ENCODE data around the gene DNAH2.

The DNAH2 gene

DNA sequence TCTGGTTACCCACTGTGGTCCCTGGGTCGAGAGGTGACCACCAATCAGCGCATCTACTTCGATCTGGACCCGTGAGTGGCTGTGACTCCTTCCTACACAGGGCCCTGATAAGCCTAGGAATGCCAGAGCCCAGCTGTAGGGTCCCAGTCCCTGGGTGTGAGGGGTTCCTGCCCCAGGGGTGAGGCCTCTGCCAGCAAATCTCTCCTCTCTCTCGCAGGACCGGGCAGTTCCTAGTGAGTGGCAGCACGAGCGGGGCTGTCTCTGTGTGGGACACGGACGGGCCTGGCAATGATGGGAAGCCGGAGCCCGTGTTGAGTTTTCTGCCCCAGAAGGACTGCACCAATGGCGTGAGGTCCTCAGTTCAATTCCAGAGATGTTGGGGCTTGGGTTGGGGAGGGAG is 14.8 kb upstream of the DNAH2 start:
- DNase-seq, result no peak

DNA sequence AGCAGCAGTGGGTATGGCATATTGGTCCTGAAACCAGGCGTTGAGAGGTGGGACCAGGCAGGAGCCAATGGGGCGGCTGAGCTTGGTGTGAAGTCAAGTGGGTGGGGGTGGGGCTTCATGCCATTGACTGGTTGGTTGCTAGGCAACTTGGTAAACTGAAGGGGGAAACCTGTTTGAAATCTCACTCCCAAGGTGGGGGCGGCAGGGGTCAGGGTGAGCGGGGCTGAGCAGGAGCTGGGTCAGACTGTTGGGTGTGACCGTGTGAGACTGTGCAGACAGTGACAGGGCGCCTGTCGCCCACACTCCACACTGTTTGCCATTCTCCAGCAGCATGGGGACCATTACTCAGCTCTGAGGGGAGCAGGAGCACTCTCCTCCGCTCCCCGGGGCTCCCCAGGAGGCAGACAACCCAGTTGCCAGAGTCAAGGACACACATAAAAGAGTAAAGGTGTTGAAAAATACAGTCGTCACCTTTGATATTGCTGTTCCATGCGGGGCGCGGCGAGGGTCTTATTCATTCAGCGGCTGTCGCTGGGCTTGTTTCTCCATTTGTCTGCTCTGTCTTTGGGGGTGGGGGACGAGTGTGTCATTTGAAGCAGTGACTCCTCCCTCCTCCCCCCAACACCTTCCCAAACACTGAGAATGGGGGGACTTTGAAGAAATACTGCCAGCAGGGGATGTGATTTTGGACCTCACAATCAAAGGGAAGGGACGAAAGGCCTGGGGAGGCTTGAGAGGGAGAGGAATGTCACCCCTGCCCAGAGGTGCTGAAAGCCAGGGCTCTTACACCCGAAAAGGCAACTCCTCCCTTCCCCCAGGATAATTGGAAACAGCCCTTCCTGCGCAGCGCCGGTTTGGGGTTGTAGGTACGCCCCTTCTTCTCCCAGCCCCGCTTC is 13.7 kb upstream of the DNAH2 start:
- no peak for DNase-seq

DNA sequence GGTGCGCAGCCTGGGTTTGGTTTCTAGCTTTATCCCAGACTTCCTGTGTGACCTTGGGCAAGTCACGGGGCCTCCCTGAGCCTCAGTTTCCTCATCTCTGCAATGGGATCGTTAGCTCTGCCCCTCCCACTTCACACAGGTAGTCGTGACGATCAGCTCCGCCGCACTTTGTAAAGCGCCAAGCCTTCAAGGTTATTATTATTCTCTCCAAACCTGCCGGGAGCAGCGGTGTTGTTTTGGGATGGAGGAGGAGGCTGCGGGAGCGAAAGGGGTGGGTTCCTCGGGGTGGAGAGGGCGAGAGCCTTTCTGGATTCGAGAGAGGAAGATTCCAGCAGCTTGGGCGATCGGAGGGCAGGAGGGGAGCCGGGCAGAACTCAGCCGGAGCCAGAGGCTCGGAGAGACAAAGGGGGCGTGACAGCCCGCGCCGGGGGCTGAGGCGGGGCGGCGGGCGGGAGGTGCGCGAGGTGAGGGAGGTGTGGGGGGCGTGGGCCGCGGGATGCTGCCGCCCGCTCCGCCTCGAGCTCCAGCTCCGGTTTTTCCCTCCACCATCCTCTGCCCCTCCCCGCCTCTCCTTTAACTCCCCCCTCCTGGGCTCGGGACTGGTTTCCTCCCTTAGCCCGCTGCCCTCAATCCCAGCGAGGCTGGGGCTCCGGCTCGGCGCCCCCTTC is 12.8 kb upstream of the DNAH2 start, which contains the start of gene EFNB3:
Gene EFNB3 (plus strand): TSS at position 602 of the 668 bp plus-strand sequence. CDS start 397 bp downstream, outside the sequence.
- no peak for DNase-seq

DNA sequence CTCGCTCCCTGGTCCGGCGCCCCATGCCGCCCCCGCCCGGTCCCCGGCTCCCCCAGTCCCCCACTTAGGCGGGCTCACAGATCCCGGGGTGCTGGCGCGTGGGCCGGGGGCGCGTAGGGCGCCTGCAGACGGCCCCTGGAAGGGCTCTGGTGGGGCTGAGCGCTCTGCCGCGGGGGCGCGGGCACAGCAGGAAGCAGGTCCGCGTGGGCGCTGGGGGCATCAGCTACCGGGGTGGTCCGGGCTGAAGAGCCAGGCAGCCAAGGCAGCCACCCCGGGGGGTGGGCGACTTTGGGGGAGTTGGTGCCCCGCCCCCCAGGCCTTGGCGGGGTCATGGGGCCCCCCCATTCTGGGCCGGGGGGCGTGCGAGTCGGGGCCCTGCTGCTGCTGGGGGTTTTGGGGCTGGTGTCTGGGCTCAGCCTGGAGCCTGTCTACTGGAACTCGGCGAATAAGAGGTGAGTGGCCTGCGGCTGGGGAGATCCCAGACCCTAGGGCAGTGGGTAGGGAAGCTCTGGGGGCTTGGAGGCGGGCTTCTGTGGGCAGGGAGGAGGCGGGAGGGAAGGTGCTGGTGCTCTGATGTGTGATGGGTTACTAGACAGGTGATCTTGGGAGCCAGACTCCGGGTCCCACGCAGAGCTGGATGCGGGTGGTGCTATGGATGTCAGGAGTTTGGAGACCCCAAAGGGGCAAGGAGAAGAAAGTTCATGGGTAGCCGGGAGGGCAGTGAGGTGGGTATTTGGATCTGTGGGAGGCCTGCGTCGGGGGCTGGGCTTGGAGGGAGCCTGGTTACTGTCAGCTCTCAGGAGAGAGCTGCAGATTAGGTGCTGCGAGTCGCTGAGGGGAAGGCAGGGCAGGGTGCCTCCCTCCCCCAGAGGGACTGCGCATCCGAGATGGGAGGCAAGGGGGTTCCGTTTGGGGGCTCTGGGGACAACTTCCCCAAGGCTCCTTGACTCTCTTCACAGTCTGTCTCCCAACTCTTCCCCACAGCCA is 12.0 kb upstream of the DNAH2 start:
- DNase-seq, result no peak

DNA sequence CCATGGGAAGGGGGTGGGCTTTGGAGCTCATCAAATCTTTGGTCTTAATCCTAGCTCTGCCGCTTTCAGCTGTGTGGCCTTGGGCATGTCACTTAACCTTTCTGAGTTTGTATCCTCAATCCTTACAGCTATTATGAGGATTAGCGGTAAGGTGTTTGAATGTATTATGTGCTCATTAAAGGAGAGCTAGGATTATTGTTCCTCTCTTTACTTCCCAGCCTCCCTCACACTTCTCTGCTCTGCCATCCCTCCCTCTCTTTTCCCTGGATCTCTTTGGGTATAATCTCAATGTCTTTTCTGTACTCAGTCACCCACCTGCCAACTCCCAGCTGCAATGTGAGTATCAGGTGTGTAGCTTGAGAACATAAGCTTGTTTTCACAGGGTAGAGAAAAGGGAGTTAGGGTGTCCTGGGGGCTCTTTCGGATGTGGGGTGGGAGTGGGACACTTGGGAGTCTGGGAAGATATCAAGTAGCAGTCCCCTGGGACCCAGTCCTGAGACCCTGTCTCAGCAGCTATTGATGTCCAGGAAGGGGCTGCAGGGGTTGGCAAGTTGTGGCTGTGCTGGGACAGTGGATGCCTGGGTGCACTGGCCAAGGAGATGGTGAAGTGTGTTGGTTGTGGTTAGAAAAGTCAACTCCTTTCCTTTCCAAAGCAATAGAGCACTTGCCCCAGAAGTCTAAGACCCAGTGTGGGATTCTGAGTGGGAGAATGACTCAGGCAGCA is 10.8 kb upstream of the DNAH2 start:
- no peak for DNase-seq

DNA sequence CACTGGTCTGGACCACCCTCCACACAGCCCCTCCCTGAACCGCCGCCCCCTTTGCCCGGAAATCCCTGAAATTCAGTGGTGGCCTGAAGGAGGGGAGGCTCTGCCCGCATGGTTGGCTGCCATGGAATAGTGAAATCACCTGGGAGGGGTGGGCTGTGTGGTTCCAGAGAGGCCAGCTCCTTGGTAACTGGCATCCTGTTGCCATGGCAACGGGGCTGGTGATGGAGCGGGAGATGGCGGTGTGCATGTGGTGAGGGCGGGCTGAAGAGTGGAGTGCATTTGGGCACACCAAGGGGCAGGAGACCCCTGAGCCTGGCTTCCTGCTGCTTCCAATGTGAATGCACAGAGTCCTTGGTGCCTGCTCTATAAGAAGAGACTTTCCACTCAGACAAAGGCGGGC is 10.1 kb upstream of the DNAH2 start:
- DNase-seq, result no peak

DNA sequence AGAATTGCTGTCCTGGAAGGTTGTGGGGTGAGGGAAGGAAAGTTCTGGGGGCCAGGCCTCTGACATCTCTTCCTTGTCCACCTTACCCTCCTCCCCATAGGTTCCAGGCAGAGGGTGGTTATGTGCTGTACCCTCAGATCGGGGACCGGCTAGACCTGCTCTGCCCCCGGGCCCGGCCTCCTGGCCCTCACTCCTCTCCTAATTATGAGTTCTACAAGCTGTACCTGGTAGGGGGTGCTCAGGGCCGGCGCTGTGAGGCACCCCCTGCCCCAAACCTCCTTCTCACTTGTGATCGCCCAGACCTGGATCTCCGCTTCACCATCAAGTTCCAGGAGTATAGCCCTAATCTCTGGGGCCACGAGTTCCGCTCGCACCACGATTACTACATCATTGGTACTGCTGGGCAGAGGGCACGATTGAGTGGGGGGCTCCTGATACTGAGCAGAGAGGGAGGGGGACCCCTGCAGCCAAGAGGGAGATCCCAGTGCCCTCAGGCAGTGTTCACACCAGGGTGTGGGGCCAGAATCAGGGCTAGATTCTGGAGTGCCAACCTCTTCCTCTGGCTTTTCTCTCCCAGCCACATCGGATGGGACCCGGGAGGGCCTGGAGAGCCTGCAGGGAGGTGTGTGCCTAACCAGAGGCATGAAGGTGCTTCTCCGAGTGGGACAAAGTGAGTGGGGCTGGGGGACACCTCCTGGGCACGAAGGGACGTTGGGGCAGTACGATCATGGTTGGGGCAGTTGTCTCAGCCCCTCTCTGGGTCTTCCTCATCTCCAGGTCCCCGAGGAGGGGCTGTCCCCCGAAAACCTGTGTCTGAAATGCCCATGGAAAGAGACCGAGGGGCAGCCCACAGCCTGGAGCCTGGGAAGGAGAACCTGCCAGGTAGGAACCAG is 9.4 kb upstream of the DNAH2 start:
- DNase-seq, result no peak

DNA sequence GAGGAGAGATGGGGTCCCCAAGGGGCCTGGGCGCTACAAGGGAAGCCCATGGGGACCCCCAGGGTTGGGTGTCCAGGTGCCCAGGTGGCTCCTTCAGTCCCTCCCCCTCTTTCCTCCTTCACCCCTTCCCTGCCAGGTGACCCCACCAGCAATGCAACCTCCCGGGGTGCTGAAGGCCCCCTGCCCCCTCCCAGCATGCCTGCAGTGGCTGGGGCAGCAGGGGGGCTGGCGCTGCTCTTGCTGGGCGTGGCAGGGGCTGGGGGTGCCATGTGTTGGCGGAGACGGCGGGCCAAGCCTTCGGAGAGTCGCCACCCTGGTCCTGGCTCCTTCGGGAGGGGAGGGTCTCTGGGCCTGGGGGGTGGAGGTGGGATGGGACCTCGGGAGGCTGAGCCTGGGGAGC is 8.5 kb upstream of the DNAH2 start:
- DNase-seq, result no peak

DNA sequence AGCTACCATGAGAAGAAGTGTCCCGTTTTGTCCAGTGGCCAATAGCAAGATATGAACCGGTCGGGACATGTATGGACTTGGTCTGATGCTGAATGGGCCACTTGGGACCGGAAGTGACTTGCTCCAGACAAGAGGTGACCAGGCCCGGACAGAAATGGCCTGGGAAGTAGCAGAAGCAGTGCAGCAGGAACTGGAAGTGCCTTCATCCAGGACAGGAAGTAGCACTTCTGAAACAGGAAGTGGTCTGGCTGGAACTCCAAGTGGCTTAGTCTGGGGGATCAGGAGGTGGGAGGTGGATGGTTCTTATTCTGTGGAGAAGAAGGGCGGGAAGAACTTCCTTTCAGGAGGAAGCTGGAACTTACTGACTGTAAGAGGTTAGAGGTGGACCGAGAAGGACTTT is 7.2 kb upstream of the DNAH2 start:
- no peak for DNase-seq

DNA sequence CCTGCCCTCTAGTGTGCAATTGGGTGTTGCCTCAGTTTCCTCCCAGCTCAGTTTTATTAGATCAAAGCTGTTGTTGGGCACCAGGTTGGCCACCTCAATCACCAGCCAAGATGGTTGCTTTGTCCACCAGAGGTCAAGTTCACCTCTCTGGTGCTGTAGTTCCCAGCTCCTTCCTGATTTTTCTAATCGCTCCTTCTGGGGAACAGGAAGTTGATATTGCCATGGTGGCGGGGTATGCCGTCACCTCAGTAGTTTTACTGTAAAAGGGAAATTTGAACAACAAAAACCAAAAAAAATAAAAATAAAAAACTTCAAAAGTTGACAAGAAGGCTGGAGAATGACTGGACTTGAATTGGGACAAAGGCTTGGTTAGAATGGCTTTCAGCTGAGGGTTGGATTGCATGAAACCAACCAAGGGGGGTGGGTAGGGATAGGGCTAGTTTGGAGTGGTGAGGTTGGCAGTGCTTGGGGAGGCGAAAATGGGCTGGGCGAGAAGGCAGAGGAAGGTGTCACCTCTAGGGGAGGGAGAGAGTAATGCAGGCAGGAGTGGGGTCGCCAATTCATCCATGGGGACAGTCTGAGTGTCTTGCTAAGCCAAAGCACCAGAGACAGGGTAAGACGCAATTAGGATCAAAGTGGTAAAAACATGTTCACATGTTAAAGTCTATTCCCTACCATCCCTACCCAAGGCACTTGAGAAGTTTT is 6.3 kb upstream of the DNAH2 start:
- no peak for DNase-seq

DNA sequence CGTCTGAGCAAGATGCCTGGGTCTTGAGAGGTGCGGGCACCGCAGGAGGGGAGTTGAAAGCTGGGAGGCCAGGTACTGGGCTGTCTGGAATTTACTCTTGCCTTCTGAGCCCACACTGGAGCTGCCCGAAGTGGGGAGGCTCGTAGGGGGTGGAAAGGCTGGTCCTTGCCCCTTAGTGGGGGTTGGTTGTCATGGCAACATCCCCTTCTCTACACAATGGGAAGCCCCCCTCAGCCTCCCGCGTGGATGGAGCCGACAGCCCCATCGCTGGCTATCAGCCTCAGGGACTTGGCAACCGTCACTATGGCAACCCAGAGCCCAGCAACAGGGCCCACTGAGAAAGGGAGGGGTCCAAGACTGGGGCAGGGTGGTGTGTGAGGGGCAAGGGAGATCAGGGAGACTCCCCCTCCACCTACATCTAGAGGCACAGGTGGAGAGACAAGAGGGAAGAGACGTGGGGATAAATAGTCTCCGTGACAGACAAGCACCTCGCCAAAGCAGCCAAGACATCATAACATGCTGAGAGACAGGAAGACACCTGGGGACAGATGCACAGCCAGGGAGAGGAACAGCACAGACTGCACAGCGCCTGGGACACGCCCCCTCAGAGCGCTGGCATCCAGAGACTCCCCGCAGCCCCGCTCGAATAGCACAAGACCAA is 5.3 kb upstream of the DNAH2 start:
- DNase-seq, result no peak

DNA sequence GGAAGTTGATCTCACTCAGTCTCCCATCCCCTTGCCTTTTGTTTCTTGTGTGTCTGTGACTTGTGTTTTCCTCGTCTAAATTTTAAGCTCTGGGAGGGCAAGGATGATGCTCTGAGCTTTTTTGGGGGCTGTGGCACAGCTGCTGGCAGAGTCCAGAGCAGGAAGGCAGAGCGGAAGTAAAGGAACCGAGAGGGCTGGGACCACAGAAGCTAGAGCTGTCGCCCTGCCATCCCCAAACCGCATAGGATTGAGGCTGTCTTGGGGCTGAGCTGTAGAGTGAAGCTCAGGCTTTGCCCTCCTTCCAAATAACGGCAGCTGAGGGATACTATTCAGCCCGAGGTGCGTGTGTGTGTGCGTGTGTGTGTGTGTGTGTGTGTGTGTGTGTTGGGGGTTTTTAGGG is 3.8 kb upstream of the DNAH2 start:
- DNase-seq, result no peak

DNA sequence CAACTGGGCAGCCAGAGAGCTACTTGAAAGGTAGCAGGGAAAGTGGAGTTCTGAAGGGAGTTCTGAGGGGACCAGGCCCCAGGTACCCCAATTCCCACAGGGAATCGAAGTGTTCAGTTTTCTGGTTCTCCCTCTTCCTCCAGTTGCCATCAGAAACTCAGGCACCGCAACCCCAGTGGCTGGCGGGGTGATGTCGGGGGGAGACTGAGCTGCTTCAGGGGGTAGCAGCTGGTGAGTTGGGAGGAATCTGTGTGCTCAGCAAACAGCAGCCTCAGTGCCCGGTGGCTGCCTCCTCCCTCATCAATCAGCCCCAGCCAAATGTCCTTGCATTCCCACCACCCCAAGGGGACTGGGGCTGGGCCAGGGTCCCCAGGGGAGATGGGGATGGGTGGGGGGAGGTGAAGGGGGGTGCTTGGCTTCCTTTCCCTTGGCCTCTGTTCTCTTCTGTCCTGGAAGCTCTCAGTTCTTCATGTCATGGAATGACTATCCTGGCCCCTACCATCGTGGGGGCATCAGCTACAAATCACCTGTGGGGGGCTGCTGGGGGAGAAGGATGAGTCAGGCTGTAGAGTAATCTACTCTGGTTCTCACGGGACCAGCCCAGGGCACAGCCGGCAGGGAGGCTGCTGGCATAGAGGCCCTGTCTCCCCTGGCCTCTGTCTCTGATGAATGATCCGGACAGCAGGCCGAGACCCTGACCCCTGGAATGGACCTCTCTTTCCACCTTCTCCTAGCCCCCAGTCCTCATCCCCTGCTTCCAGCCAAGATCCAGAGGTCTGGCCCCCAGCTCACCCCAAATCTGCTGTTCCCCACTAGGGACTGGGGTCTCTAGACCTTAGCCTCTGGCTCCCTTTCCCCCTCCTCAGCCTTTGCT is 2.6 kb upstream of the DNAH2 start:
- no peak for DNase-seq

DNA sequence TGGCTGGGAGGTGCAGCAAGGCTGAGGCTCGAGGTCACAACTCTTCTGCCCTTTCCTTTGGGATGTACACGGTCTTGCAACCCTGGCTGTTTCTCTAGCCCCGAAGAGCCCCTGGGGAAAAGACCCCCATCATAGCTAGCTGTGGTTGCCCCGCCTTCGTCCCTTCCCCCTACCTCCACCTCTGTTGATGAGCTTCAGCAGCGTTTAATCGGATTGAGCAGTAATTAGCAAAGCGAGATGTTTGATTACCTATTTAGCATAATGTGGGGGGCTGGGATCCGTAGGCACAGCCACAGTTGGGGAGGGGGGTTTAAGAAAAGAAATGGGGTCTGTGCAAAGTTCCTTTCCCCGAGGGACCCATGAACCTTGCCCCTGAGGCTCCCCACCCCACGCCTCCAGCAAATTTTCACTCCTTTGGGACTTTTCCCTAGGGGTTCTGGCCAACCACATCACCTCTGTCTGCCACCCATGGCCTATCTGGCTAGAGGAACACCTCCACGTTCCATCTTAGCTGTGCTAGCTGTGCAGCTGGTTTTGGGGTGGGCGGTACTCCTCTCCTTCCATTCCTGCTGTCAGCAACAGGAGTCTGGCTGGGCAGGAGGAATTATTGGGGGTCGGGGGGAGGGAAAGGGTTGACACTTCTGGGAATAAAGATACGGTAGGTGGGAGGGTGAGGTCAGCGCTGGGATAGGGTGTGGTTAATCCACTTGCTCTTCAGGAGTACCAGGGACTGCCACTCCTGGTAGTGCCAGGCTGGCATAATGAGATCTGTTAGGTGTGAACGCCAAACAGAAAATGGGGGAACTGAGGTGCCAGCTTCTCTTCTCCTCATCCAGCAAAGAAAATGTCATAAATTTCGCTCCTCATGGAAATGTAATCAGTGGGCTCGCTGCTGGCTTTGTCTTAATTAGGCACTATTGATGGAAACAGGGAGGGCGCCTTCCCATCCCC is 1.3 kb upstream of the DNAH2 start:
- no peak for DNase-seq

DNA sequence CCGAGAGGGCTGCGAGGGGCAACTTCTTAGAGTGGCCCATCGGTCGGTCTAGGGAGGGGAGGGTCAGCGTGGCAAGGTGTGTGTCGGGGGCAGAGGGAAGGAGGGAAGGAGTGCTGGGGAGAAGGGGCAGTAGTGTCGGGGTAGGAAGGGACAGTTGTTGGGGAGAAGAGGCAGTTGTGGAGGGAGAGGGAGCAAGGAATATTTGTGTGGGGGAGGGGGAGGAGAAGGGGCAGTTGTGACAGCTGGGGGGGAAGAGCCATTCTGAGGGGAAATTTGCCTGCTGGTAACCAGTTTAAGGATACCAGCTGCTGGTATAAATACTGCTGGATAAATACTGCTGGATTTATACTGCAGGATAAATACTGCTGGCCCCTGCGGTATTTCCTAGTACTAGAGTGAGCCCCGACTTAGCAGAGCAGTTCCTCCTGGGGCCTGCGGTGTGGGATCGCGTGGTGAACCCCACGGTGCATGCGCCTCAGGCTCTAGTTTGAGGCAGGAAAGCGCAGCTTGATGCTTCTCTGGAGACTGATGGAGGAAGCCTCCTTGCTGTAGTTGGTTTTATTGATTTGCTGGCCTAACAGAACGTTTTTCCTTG is 309 bp downstream of the DNAH2 start:
- peak; percentile 36 to 46 for DNase-seq

DNA sequence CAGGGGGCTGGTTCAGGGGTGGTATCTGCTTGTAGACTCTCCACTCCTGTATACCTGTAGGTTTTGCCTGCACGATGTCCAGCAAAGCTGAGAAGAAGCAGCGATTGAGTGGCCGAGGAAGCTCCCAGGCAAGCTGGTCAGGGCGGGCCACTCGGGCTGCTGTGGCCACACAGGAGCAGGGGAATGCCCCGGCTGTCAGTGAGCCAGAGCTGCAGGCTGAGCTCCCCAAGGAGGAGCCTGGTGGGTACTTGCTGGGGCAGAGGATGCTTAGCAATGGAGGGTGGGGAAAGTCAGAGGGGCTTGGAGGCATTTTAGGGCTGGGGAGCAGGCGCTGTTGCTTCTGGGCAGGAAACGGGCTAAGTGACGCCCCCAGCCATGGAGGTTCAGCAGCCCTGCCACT is 2.1 kb downstream of the DNAH2 start:
- DNase-seq, result no peak

DNA sequence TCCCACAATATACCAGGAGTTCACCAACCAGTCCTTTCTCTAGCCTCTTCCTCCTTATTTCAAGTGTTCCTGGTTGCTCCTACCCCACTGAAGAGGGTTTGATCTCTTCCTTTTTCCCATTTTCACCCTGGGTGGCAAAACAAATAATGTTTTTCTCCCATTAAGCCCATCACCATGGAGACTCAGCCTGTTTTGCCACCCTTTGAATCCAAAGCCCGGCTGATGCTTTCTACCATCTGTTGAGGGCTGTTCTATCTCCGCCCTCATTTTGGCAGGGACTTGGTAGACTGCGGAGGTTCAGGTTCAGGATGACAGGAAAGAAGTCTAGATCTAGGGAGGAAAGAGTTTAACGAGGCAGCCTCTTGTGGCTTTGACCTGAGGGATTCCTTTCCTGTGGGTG is 2.6 kb downstream of the DNAH2 start:
- DNase-seq, result no peak

Data from AML-193 (cell line).